ENCODE data around the gene RFC3. TPM values are rescaled to one million over a fixed set of nuclear protein-coding genes. Genes with fewer than 3 reads are reported as not detected.

The RFC3 gene
- total RNA-seq, 4 donors from 2014 or later, result 4.4 to 18.0 (median 13.0) TPM

DNA sequence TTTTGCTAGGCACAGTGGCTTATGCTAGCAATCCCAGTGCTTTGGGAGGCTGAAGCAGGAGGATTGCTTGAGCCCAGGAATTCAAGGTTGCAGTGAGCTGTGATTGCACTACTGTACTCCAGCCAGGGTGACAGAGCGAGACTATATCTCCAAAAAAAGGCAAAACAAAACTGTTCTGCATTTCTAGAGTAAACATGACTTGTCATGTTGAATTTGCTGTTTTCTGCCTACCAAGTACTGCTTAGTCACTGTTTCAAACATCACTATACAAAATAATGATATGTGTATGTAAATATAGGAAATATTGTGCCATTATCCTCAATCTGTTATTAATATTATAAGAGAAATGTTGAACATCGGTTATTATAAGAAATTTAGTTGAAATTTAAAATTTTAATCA is 9.2 kb downstream of the RFC3 start:
- peaks cover 0 to 62% (median 0%) of the 10 kb centered on the region in 3 donors for H3K36me3 ChIP-seq
- no peak overlapping the region for H3K27ac ChIP-seq
- no peaks in the 10 kb centered on the region for H3K27me3 ChIP-seq
- intact Hi-C loops (cut with DNase I), result no loop called here
- H3K4me3 ChIP-seq, result no peak overlapping the region
- DNase-seq, result no peak
- TF ChIP-seq, protein P1, sequence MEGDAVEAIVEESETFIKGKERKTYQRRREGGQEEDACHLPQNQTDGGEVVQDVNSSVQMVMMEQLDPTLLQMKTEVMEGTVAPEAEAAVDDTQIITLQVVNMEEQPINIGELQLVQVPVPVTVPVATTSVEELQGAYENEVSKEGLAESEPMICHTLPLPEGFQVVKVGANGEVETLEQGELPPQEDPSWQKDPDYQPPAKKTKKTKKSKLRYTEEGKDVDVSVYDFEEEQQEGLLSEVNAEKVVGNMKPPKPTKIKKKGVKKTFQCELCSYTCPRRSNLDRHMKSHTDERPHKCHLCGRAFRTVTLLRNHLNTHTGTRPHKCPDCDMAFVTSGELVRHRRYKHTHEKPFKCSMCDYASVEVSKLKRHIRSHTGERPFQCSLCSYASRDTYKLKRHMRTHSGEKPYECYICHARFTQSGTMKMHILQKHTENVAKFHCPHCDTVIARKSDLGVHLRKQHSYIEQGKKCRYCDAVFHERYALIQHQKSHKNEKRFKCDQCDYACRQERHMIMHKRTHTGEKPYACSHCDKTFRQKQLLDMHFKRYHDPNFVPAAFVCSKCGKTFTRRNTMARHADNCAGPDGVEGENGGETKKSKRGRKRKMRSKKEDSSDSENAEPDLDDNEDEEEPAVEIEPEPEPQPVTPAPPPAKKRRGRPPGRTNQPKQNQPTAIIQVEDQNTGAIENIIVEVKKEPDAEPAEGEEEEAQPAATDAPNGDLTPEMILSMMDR (IDR thresholded peaks at IDR 0.05), result no peak
- TF ChIP-seq POLR2A (IDR thresholded peaks at IDR 0.05), result no peak
- no peaks in the 10 kb centered on the region for H3K4me1 ChIP-seq
- no peaks in the 10 kb centered on the region for H3K9me3 ChIP-seq
- 89 to 96% methylated on average over 2 of the region's 2 CpGs for WGBS, 2 donors

DNA sequence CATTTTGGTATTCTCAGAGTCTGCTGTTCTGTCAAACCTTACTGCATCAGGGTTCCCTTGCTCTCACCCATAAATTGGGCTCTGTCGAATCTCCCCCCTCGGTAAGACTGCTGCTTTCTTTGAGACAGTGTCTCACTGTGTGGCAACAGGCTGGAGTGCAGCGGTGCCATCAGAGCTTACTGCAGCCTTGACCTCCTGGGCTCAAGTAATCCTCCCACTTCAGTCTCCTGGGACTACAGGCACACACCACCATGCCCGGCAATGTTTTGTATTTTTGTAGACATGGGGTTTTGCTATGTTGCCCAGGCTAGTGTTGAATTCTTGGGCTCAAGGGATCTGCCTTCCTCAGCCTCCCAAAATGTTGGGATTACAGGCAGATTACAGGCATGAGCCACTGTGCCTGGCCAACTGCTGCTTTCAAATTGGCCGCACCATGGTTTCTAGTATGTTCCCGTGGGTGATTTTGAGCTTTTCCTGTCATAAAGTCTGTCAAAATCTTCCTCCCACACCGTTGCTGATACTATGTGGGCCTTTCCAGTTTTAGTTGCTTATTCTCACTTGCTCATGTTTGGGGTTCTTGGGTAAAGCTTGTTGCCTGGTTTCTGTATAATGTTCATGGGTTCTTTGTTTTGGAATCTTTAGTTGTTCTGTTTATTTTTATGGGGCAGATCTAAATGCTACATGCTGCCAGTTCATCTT is 10.6 kb downstream of the RFC3 start:
- no peaks in the 10 kb centered on the region for H3K27me3 ChIP-seq
- H3K9me3 ChIP-seq, result no peaks in the 10 kb centered on the region
- H3K4me3 ChIP-seq, result no peak overlapping the region
- 88 to 92% methylated on average over 7 of the region's 7 CpGs for WGBS, 2 donors
- TF ChIP-seq, protein P1 (IDR thresholded peaks at IDR 0.05), result no peak
- TF ChIP-seq POLR2A (IDR thresholded peaks at IDR 0.05), result no peak
- H3K36me3 ChIP-seq, result peaks cover 0 to 70% (median 0%) of the 10 kb centered on the region in 3 donors
- H3K4me1 ChIP-seq, result no peaks in the 10 kb centered on the region
- DNase-seq, result no peak
- intact Hi-C loops (cut with DNase I), result no loop called here
- no peak overlapping the region for H3K27ac ChIP-seq

DNA sequence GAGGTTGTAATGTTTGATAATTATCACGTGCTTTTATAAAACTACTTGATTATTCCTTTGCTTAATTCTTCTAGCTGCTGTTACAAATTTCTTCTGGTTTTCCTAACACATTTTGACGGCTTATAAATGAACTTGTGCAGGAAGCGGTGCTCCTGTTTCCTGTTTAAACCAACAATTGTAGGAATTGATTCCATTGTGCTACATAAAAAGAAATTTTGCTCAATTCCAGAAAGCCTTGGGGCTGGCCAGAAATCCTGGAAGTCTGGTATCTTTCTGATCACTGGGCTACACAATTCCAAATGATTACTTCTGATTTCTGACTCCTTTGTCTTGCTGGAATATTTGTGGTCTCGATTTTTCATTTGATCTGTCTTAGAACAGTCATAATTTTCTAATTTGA is 14.9 kb downstream of the RFC3 start:
- DNase-seq, result no peak
- H3K36me3 ChIP-seq, result peaks cover 0 to 68% (median 0%) of the 10 kb centered on the region in 3 donors
- TF ChIP-seq, protein P1 (IDR thresholded peaks at IDR 0.05), result no peak
- no peak for TF ChIP-seq POLR2A (IDR thresholded peaks at IDR 0.05)
- 69 to 85% methylated on average over 4 of the region's 4 CpGs for WGBS, 2 donors
- H3K27ac ChIP-seq, result peak overlapping the region in 1 of 4 donors; percentile 23
- no peaks in the 10 kb centered on the region for H3K4me1 ChIP-seq
- no peak overlapping the region for H3K4me3 ChIP-seq
- H3K9me3 ChIP-seq, result no peaks in the 10 kb centered on the region
- intact Hi-C loops (cut with DNase I), result no loop called here
- no peaks in the 10 kb centered on the region for H3K27me3 ChIP-seq

DNA sequence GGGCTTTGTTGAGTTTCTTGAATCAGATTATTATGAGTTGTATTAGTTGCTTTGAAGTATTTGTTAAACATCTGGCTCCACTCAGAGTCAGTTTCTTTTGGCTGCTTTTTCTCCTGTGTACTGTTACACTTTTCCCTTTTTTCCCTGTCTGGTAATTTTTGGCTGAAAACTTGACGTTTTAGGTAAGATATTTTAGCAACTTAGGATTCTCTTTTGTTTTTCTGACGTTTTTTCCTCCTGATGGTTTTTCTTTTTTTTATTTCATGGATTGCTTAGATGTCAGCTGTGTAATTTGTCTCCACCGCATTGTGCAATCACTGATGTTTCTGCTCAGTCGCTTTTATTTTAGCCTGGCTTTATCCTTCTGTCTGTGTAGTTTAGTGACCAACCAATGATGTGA is 20.7 kb downstream of the RFC3 start:
- Histone ChIP-seq H3K27ac (peak overlapping the region in 1 of 4 donors; percentile 1), H3K36me3 (peaks cover 0 to 18% (median 0%) of the 10 kb centered on the region in 3 donors), H3K4me1 (no peaks in the 10 kb centered on the region), H3K4me3 (no peak overlapping the region), H3K27me3 (no peaks in the 10 kb centered on the region), H3K9me3 (no peaks in the 10 kb centered on the region)
- 31 to 47% methylated on average over 4 of the region's 4 CpGs for WGBS, 2 donors
- intact Hi-C loops (cut with DNase I), result no loop called here
- no peak for DNase-seq
- TF ChIP-seq, protein P1 (IDR thresholded peaks at IDR 0.05), result no peak
- TF ChIP-seq POLR2A (IDR thresholded peaks at IDR 0.05), result no peak

DNA sequence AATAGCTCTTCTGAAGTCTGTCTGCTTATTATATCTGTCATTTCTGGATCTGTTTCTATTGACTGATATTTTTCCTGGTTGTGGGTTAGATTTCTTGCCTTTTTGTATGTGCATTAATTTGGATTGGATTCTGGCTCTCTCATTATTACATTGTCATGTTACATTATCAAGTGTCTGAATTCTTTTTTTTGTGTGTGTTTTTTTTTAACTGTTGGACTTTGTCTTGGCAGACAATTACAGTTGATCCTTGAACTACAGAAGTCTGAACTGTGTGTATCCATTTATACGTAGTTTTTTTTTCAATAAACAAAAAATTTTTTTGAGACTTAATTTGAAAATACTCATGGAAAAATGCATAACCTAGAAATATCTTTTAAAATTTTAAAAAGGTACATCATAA is 22.5 kb downstream of the RFC3 start:
- no peak overlapping the region for H3K27ac ChIP-seq
- TF ChIP-seq, protein P1 (IDR thresholded peaks at IDR 0.05), result no peak
- no peak for TF ChIP-seq POLR2A (IDR thresholded peaks at IDR 0.05)
- peaks cover 0 to 11% (median 0%) of the 10 kb centered on the region in 3 donors for H3K36me3 ChIP-seq
- no peaks in the 10 kb centered on the region for H3K27me3 ChIP-seq
- H3K4me1 ChIP-seq, result no peaks in the 10 kb centered on the region
- no peaks in the 10 kb centered on the region for H3K9me3 ChIP-seq
- WGBS, 2 donors, result 80% methylated on average over 1 of the region's 1 CpG
- no peak overlapping the region for H3K4me3 ChIP-seq
- DNase-seq, result no peak
- intact Hi-C loops (cut with DNase I), result no loop called here
